Activated T-cell treated with anti-CD3 and anti-CD28 coated beads, Interleukin-2, amount 50 U/mL, for 72 hours (primary cell): Measurements from ENCODE around the gene HSD11B1L. TPM values are rescaled to one million over a fixed set of nuclear protein-coding genes. Genes with fewer than 3 reads are reported as not detected.
"Not testable (repeated sequence)": the region's sequence is repeated elsewhere in the genome, so short reads cannot be mapped to it uniquely, and the experiment has no call there.

Source experiments
- ATAC-seq, 2 donors: fragments of 150-1000 bp; cut with Tn5 transposase; replicated peaks in 1 of 2; 2 replicates each; pipeline ENCODE4 v1.10.0; 2021; ENCODE audit warnings: moderate library complexity in 2 of 2, mild to moderate bottlenecking in 1 of 2
- DNase-seq, 2 donors: peaks; one replicate each; pipeline ENCODE4 v3.0.0; 2021 to 2022; ENCODE audit warnings: mixed read lengths in 1 of 2
- H3K27ac Mint-ChIP-seq: one replicate; pipeline ENCODE4 v1.8.0; 2022; ENCODE audit warnings: mild to moderate bottlenecking, moderate library complexity, mixed read lengths
- H3K27me3 Mint-ChIP-seq: one replicate; pipeline ENCODE4 v1.8.0; 2022; ENCODE audit warnings: low read depth, mixed read lengths
- H3K36me3 Mint-ChIP-seq, 2 donors: one replicate each; pipeline ENCODE4 v1.8.0; 2022; ENCODE audit warnings: mixed read lengths in 2 of 2, mild to moderate bottlenecking in 1 of 2; ENCODE audit not compliant: insufficient read depth in 2 of 2
- H3K4me1 Mint-ChIP-seq: one replicate; pipeline ENCODE4 v1.8.0; 2022; ENCODE audit warnings: low read depth, mixed read lengths
- H3K4me3 Mint-ChIP-seq, 2 donors: one replicate each; pipeline ENCODE4 v1.8.0; 2022; ENCODE audit warnings: mild to moderate bottlenecking in 2 of 2, mixed read lengths in 2 of 2, moderate library complexity in 2 of 2
- H3K9me3 Mint-ChIP-seq, 2 donors: one replicate each; pipeline ENCODE4 v1.8.0; 2022; ENCODE audit warnings: mixed read lengths in 2 of 2
- total RNA-seq, 2 donors: library from RNA; stranded (reverse); gene quantifications; one replicate each; pipeline ENCODE4 v1.2.3, GENCODE V29; 2022

Gene HSD11B1L
- total RNA-seq, 2 donors from 2014 or later: 3.0 to 5.1 TPM

DNA sequence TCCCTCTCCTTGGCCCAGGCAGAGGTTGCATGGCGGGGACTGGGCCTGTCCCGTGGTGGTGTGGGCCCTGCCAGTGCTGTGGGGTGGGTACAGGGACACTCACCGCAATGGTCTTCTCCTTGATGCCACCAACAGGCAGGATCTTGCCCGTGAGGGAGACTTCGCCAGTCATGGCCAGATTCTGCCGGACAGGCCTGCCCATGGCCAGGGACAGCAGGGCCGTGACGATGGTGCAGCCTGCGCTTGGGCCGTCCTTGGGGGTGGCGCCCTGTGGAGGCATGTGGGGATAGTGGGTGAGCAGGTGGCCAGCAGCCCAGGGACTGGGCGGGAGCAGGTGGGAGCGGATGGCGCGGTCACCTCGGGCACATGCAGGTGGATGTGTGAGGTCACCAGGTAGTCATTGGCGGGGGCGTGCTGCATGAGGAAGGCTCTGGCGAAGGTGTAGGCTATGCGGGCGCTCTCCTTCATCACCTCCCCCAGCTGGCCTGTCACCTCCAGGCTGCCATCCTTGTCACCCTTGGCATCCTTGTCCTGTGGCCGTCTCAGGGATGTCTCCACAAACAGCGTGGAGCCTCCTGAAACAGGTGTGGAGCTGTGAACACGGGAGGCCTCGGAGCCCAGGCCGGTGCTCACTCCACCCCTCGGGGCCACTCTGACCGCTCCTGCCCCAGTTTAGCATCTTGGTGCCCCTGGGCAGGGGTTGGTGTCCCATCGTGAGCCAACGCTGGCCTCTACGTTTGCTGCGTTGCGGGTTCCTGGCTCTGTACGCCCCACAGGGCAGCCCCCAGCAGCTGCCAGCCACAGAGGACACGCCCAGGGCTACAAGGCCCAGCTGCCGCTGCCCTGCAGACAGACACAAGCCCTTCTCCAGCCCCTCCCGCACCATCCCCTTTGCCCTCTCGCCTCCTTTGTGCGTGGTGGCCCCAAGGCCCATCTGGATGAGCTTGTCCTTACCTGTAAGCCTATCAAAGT lies 12.7 kb downstream of the HSD11B1L start:
- H3K27me3 Mint-ChIP-seq: no peaks in the 10 kb centered on the region
- peak overlapping the region; percentile 11 to 99 for H3K4me3 Mint-ChIP-seq
- H3K27ac Mint-ChIP-seq: peak overlapping the region; percentile 83
- no peaks in the 10 kb centered on the region for H3K9me3 Mint-ChIP-seq
- peaks cover 8 to 15% of the 10 kb centered on the region in 2 donors for H3K36me3 Mint-ChIP-seq
- no peak for ATAC-seq
- peaks cover 33% of the 10 kb centered on the region for H3K4me1 Mint-ChIP-seq
- peak in 1 of 2 donors; percentile 20 for DNase-seq

GRCh38 chr19:5694167-5694955 lies 13.5 kb downstream of the HSD11B1L start:
- DNase-seq: no peak
- peaks cover 8 to 15% of the 10 kb centered on the region in 2 donors for H3K36me3 Mint-ChIP-seq
- peak overlapping the region; percentile 63 for H3K27ac Mint-ChIP-seq
- no peaks in the 10 kb centered on the region for H3K9me3 Mint-ChIP-seq
- H3K4me1 Mint-ChIP-seq: peaks cover 33% of the 10 kb centered on the region
- no peak for ATAC-seq
- peak overlapping the region; percentile 54 to 59 for H3K4me3 Mint-ChIP-seq
- no peaks in the 10 kb centered on the region for H3K27me3 Mint-ChIP-seq

- Mint-ChIP-seq H3K27ac (peak overlapping the region; percentile 24), H3K4me1 (peaks cover 27% of the 10 kb centered on the region), H3K4me3 (peak overlapping the region in 1 of 2 donors; percentile 11), H3K27me3 (no peaks in the 10 kb centered on the region), H3K36me3 (peaks cover 8 to 15% of the 10 kb centered on the region in 2 donors), H3K9me3 (no peaks in the 10 kb centered on the region)
- DNase-seq (no peak), ATAC-seq (no peak)
Measured at GRCh38 chr19:5694956-5695648, 14.3 kb downstream of the HSD11B1L start.

GRCh38 chr19:5695649-5696195 lies 14.9 kb downstream of the HSD11B1L start:
- DNase-seq: no peak
- H3K9me3 Mint-ChIP-seq: no peaks in the 10 kb centered on the region
- H3K4me1 Mint-ChIP-seq: peaks cover 21% of the 10 kb centered on the region
- H3K27ac Mint-ChIP-seq: peak overlapping the region; percentile 24
- H3K4me3 Mint-ChIP-seq: no peak overlapping the region
- H3K36me3 Mint-ChIP-seq: peaks cover 4 to 11% of the 10 kb centered on the region in 2 donors
- no peak for ATAC-seq
- no peaks in the 10 kb centered on the region for H3K27me3 Mint-ChIP-seq

DNA sequence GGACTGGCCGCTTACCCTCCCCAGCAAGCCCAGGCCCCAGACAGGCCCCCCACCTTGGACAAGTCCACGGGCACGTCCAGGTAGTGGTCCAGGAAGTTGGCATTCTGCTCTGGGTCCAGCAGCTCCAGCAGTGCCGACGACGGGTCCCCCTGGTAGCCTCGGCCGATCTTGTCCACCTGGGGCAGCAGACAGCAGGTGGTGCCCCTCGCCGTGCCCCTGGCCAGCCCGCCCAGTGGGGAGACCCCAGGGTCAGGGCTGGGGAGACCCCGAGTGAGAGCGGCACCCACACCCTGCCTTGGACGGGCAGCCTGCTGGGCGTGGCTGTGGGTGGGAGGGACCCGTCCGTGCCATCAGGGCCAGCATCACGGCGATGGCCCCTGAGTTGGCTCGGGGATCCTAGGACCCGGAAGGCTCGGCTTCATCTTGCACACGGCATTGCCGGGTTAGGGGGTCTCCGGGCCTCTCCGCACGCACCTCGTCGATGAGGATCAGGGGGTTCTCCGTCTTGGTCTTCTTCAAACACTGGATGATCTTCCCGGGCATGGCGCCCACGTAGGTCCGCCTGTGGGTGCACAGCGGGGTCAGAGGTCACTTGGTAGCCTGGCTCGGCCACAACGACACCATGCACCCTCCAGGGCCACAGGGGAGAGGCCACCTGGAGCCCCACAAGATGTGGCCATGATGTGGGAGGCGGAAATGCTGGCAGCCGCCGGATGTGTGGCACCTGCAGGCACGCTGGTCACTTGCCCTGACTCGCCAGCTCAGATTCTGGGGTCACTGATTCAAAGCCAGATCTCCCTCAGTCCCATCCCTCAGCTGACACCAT lies 15.6 kb downstream of the HSD11B1L start:
- Mint-ChIP-seq H3K27ac (peak overlapping the region; percentile 27), H3K4me1 (peaks cover 21% of the 10 kb centered on the region), H3K9me3 (no peaks in the 10 kb centered on the region), H3K27me3 (no peaks in the 10 kb centered on the region), H3K4me3 (no peak overlapping the region), H3K36me3 (peaks cover 3 to 10% of the 10 kb centered on the region in 2 donors)
- DNase-seq (no peak), ATAC-seq (no peak)

- peak overlapping the region; percentile 27 for H3K27ac Mint-ChIP-seq
Measured at GRCh38 chr19:5697022-5697889, 16.4 kb downstream of the HSD11B1L start.

GRCh38 chr19:5697890-5698634 lies 17.2 kb downstream of the HSD11B1L start:
- Mint-ChIP-seq H3K36me3 (peaks cover 4 to 16% of the 10 kb centered on the region in 2 donors), H3K9me3 (no peaks in the 10 kb centered on the region), H3K27me3 (no peaks in the 10 kb centered on the region), H3K27ac (no peak overlapping the region), H3K4me1 (peaks cover 8% of the 10 kb centered on the region), H3K4me3 (no peak overlapping the region)
- DNase-seq: no peak
- peak in 1 of 2 donors; percentile 1 for ATAC-seq

More at GRCh38 chr19:5697022-5697889, 16.4 kb downstream of the HSD11B1L start:
- H3K4me1 Mint-ChIP-seq: peaks cover 16% of the 10 kb centered on the region
- DNase-seq (no peak), ATAC-seq (no peak)
- no peak overlapping the region for H3K4me3 Mint-ChIP-seq
- no peaks in the 10 kb centered on the region for H3K9me3 Mint-ChIP-seq
- H3K36me3 Mint-ChIP-seq: peaks cover 3 to 14% of the 10 kb centered on the region in 2 donors
- no peaks in the 10 kb centered on the region for H3K27me3 Mint-ChIP-seq

DNA sequence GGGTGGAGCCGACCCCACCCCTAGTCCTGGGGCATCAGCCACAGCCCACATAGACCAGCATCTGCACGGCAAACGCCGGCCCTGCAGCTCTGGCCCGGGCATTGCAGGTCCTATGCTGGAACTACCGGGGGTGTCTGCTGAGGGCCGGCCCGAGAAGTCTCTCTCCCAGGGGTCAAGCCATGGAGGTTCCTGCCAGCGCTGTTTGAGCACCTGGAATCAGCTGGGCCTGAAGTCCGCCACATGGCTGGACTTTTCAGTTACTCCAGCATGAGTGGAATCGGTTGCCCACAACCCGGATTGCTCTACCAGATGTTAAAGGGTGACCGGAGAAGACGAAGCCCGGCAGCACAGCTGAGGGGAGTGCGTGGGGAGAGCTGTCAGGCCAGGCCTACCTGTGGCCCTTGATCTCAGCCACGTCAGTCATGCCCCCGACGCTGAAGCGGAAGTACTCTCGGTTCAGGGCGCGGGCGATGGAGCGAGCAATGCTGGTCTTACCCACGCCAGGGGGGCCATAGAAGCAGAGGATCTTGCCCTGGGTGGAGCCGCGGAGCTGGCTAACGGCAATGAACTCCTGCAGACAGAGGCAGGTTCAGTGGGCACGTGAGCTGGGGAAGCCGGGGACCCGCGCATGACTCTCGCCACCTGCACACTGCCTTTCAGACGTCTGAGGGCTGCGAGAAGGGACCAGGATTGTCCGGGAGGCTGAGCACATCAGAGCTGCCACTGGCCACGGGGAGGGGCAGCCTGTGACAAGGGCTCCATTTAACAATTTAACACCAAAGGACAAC lies 18.0 kb downstream of the HSD11B1L start:
- no peak overlapping the region for H3K27ac Mint-ChIP-seq

DNA sequence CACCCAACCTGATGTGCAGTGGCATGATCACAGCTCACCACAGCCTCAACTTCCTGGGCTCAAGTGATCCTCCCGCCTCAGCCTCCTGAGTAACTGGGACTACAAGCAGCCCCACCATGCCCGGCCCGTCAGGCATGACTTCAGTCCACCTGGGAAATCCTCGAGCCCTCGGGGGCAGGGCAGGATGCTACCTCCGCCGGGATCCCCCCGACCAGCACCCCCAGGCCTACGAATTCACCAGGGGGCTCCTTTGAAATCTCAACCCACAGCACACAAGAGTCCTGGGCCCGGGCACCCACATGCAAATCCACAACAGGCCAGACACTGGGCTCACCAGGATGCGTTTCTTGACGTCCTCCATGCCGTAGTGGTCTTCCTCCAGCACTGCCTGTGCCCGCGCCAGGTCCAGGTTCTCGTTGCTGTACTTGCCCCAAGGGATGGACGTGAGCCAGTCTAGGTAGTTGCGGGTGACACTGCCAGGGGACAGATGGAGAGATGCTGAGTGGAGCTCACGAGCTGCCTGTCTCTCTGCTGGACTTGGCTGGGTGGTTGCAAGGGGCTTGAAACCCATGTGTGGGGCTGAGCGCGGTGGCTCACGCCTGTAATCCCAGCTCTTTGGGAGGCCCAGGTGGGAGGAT lies 19.7 kb downstream of the HSD11B1L start:
- no peak for DNase-seq
- Mint-ChIP-seq H3K4me1 (no peaks in the 10 kb centered on the region), H3K4me3 (no peak overlapping the region), H3K36me3 (peaks cover 5 to 20% of the 10 kb centered on the region in 2 donors), H3K27me3 (no peaks in the 10 kb centered on the region), H3K27ac (no peak overlapping the region), H3K9me3 (no peaks in the 10 kb centered on the region)
- no peak for ATAC-seq

More for the DNA sequence above, 18.0 kb downstream of the HSD11B1L start:
- H3K9me3 Mint-ChIP-seq: no peaks in the 10 kb centered on the region
- peaks cover 5% of the 10 kb centered on the region for H3K4me1 Mint-ChIP-seq
- no peak overlapping the region for H3K4me3 Mint-ChIP-seq
- H3K27me3 Mint-ChIP-seq: no peaks in the 10 kb centered on the region
- no peak for DNase-seq
- ATAC-seq: peak in 1 of 2 donors; percentile 1
- H3K36me3 Mint-ChIP-seq: peaks cover 9 to 20% of the 10 kb centered on the region in 2 donors

GRCh38 chr19:5702053-5702410 lies 21.2 kb downstream of the HSD11B1L start:
- H3K9me3 Mint-ChIP-seq, H3K4me1 Mint-ChIP-seq, ATAC-seq, H3K27ac Mint-ChIP-seq, DNase-seq, H3K27me3 Mint-ChIP-seq, H3K4me3 Mint-ChIP-seq: not testable (repeated sequence)
- peaks cover 5 to 23% of the 10 kb centered on the region in 2 donors for H3K36me3 Mint-ChIP-seq
